22Rv1 (cell line): ENCODE results near the gene DSCAM.
"Not testable (repeated sequence)": the region's sequence is repeated elsewhere in the genome, so short reads cannot be mapped to it uniquely, and the experiment has no call there.

Experiments
- H3K27ac ChIP-seq: fragments of 450-650 bp; 2 replicates; pipeline ENCODE4 v1.5.1; 2017
- CTCF ChIP-seq: fragments of 450-650 bp; IDR thresholded peaks from 2 replicates; pipeline ENCODE4 v1.5.1; 2017; ENCODE audit warnings: mild to moderate bottlenecking
- ZFX ChIP-seq: fragments of 450-650 bp; IDR thresholded peaks from 2 replicates; pipeline ENCODE4 v1.6.1; 2017; ENCODE audit warnings: antibody characterized with exemption, borderline replicate concordance

The DSCAM gene

GRCh38 chr21:40846587-40847411 is at the start of gene DSCAM:
Gene DSCAM, minus strand, starts transcription at chr21:40847158. Its CDS starts 497 bp downstream, at chr21:40846661.
- TF ChIP-seq ZFX (no peak), CTCF (no peak)
- H3K27ac ChIP-seq, result no peak within 1 kb of the TSS

- H3K27ac ChIP-seq, result not testable (repeated sequence)
These were observed 48.7 kb upstream of the DSCAM start for GRCh38 chr21:40895697-40896096.

- TF ChIP-seq ZFX, result no peak
- TF ChIP-seq CTCF, result no peak
These were observed 40.0 kb upstream of the DSCAM start for GRCh38 chr21:40886931-40887330.

GRCh38 chr21:40886006-40886405 is 39.0 kb upstream of the DSCAM start:
- H3K27ac ChIP-seq, result no peak overlapping the region
- no peak for TF ChIP-seq CTCF
- TF ChIP-seq ZFX, result no peak

More at GRCh38 chr21:40886931-40887330, 40.0 kb upstream of the DSCAM start:
- H3K27ac ChIP-seq, result no peak overlapping the region

GRCh38 chr21:40882192-40882915 is 35.4 kb upstream of the DSCAM start:
- H3K27ac ChIP-seq, result no peak overlapping the region
- TF ChIP-seq ZFX (no peak), CTCF (no peak)

- no peak overlapping the region for H3K27ac ChIP-seq
- TF ChIP-seq CTCF (no peak), ZFX (no peak)
These were observed 34.8 kb upstream of the DSCAM start for GRCh38 chr21:40881767-40882166.

- no peak overlapping the region for H3K27ac ChIP-seq
- TF ChIP-seq CTCF (no peak), ZFX (no peak)
These were observed 24.1 kb upstream of the DSCAM start for GRCh38 chr21:40871099-40871498.
